Panc1 (cell line): ENCODE data around the gene MAN2B1. TPM values are rescaled to one million over a fixed set of nuclear protein-coding genes. Genes with fewer than 3 reads are reported as not detected.

Experiments
- ATAC-seq: fragments of 200-7000 bp; cut with Tn5 transposase; 2 replicates; pipeline ENCODE4 v1.9.1; 2020; ENCODE audit warnings: mild to moderate bottlenecking, moderate library complexity
- BruUV-seq: library from RNA; stranded (reverse); fragments of 400-500 nt; replicated peaks from 2 replicates; lab custom pipeline; 2021; lab: Mats Ljungman, UMichigan
- CTCF ChIA-PET: fragments of 300-600 bp; sonication (Branson Sonifier 250); formaldehyde crosslinking; loops from one replicate; lab custom pipeline; 2022; ENCODE audit warnings: antibody characterized with exemption; lab: Charles Lee
- POLR2A ChIA-PET: fragments of 300-600 bp; sonication (Branson Sonifier 250); formaldehyde crosslinking; loops from one replicate; lab custom pipeline; 2022; ENCODE audit warnings: antibody characterized with exemption; lab: Charles Lee
- DNase-seq: peaks from one replicate; pipeline ENCODE4 v3.0.0-alpha.2; 2010; ENCODE audit warnings: low read depth, low spot score
- H3K27ac ChIP-seq: 2 replicates; pipeline ENCODE4 v1.5.1; 2011; ENCODE audit warnings: mild to moderate bottlenecking, low read length, inconsistent platforms
- H3K27me3 ChIP-seq: fragments of 200-500 bp; sonication (Bioruptor generic); 2 replicates; pipeline ENCODE4 v1.6.0; 2014; ENCODE audit warnings: low read length, inconsistent platforms; ENCODE audit not compliant: control insufficient read depth, insufficient read depth
- H3K36me3 ChIP-seq: fragments of 200-500 bp; sonication (Bioruptor generic); 2 replicates; pipeline ENCODE4 v1.5.1; 2014; ENCODE audit warnings: inconsistent platforms, mild to moderate bottlenecking, low read length, moderate library complexity; ENCODE audit not compliant: control insufficient read depth, insufficient read depth
- H3K4me1 ChIP-seq: 2 replicates; pipeline ENCODE4 v1.5.1; 2011; ENCODE audit warnings: inconsistent platforms, mild to moderate bottlenecking, low read length, moderate library complexity; ENCODE audit not compliant: control insufficient read depth, insufficient read depth
- H3K4me3 ChIP-seq, 2 experiments: 2 replicates each; pipeline ENCODE4 v1.5.1; 2011 to 2012; ENCODE audit warnings: low read depth in 2 of 2, low read length in 2 of 2, mild to moderate bottlenecking in 2 of 2, inconsistent platforms in 1 of 2, moderate library complexity in 1 of 2
- H3K9me3 ChIP-seq: fragments of 200-500 bp; sonication (Bioruptor generic); 2 replicates; pipeline ENCODE4 v1.5.1; 2014; ENCODE audit warnings: low read depth, mild to moderate bottlenecking, inconsistent platforms, low read length, moderate library complexity; ENCODE audit not compliant: control insufficient read depth, insufficient read depth
- POLR2AphosphoS5 ChIP-seq: IDR thresholded peaks from 2 replicates; pipeline ENCODE4 v1.6.1; 2012; ENCODE audit warnings: mild to moderate bottlenecking, low read depth, low read length, moderate library complexity
- SIN3A ChIP-seq: IDR thresholded peaks from 2 replicates; pipeline ENCODE4 v1.6.1; 2012; ENCODE audit warnings: low read depth, mild to moderate bottlenecking, low read length, moderate library complexity, borderline replicate concordance; ENCODE audit not compliant: insufficient read depth
- TCF7L2 ChIP-seq: IDR thresholded peaks from 2 replicates; pipeline ENCODE4 v1.6.1; 2011; ENCODE audit warnings: mild to moderate bottlenecking, low read depth, low read length, inconsistent platforms
- in situ Hi-C: cut with HindIII; loops from 2 replicates; pipeline ENCODE4 v1.10.0; 2016; ENCODE audit warnings: low sequenced_read_pairs, low pct_unique_long_range_greater_than_20kb
- intact Hi-C: fragments of 100-400 bp; cut with micrococcal nuclease; formaldehyde crosslinking; loops from one replicate; pipeline ENCODE4 v1.10.0; 2022; ENCODE audit not compliant: unreplicated experiment
- total RNA-seq: library from RNA; stranded (reverse); gene quantifications from one replicate; pipeline ENCODE4 v1.2.1, GENCODE V29; 2021; ENCODE audit not compliant: unreplicated experiment
- TF ChIP-seq, protein P1 (sequence below), 2 experiments: IDR thresholded peaks; 2 replicates each; pipeline ENCODE4 v1.6.1; 2011 to 2012; ENCODE audit warnings: low read depth in 2 of 2, control low read depth in 1 of 2, low read length in 1 of 2, mild to moderate bottlenecking in 1 of 2, moderate library complexity in 1 of 2; ENCODE audit not compliant: insufficient read depth in 1 of 2
- TF ChIP-seq, protein P2 (sequence below): fragments of 450-650 bp; IDR thresholded peaks from 2 replicates; pipeline ENCODE4 v1.5.1; 2017; ENCODE audit warnings: mild to moderate bottlenecking

MAN2B1 gene
- total RNA-seq, 1 experiment from 2014 or later, result 43.0 TPM

DNA sequence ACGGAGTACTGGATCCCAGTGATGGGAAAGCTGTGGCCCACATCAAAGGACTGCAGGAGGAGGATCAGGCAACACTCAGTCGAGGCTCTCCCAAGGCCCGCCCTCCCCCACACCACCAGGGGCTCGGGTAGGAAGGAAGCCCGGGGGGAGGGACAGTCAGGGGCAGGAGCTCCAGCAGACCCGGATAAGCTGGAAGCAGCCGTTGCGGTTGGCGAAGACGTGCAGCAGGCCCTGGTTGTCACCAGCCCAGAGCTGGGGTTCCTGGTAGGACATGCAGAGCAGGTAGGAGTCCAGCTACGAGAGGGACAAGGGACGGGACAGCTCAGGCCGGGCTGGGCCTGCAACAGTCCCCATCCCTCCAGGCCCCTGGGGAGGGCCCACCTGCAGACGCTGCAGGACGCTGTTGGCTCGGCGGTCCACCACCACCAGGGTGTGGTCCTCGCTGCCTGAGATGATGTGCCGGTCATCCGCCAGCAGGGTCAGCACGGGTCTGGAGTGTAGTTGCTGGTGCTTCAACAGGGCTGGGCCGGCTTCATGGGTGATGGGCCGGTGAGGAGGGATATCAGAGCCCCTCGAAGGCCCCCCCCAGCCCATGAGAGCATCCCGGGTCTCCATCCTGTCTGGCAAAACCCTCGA, 23.2 kb upstream of the MAN2B1 start:
- CTCF ChIA-PET, result no interaction called here
- no peaks in the 10 kb centered on the region for H3K9me3 ChIP-seq

DNA sequence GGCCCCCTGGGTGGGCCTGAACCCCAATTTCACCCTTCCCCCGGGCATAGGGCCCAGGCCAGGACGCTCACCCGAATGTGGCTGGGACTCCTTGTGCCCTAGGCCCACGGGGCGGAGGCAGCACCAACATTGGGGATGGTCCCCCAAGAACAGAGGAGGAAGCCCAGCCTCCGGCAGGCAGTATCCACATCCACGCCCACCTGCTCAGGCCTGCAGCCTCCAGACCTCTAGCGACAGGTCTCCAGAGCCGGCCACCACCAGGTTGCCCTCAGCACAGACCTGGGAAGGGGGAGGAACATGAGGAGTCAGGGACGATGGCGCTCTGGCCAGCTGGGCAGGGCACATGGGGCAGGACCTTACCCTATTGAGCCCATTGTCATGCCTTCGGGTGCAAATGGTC, 22.5 kb upstream of the MAN2B1 start:
- intact Hi-C loops (no loop called here), in situ Hi-C loops (no loop called here)
- ChIA-PET POLR2A (no interaction called here), CTCF (no interaction called here)
- Histone ChIP-seq H3K27me3 (no peaks in the 10 kb centered on the region), H3K36me3 (no peaks in the 10 kb centered on the region), H3K9me3 (no peaks in the 10 kb centered on the region), H3K4me1 (no peaks in the 10 kb centered on the region), H3K4me3 (no peak overlapping the region), H3K27ac (no peak overlapping the region)
- TF ChIP-seq, protein P1, sequence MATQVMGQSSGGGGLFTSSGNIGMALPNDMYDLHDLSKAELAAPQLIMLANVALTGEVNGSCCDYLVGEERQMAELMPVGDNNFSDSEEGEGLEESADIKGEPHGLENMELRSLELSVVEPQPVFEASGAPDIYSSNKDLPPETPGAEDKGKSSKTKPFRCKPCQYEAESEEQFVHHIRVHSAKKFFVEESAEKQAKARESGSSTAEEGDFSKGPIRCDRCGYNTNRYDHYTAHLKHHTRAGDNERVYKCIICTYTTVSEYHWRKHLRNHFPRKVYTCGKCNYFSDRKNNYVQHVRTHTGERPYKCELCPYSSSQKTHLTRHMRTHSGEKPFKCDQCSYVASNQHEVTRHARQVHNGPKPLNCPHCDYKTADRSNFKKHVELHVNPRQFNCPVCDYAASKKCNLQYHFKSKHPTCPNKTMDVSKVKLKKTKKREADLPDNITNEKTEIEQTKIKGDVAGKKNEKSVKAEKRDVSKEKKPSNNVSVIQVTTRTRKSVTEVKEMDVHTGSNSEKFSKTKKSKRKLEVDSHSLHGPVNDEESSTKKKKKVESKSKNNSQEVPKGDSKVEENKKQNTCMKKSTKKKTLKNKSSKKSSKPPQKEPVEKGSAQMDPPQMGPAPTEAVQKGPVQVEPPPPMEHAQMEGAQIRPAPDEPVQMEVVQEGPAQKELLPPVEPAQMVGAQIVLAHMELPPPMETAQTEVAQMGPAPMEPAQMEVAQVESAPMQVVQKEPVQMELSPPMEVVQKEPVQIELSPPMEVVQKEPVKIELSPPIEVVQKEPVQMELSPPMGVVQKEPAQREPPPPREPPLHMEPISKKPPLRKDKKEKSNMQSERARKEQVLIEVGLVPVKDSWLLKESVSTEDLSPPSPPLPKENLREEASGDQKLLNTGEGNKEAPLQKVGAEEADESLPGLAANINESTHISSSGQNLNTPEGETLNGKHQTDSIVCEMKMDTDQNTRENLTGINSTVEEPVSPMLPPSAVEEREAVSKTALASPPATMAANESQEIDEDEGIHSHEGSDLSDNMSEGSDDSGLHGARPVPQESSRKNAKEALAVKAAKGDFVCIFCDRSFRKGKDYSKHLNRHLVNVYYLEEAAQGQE (IDR thresholded peaks at IDR 0.05; ENCODE audit: insufficient read depth in 1 of 2, low read depth in 2 of 2, low read length in 1 of 2), result no peak
- TF ChIP-seq, protein P2, sequence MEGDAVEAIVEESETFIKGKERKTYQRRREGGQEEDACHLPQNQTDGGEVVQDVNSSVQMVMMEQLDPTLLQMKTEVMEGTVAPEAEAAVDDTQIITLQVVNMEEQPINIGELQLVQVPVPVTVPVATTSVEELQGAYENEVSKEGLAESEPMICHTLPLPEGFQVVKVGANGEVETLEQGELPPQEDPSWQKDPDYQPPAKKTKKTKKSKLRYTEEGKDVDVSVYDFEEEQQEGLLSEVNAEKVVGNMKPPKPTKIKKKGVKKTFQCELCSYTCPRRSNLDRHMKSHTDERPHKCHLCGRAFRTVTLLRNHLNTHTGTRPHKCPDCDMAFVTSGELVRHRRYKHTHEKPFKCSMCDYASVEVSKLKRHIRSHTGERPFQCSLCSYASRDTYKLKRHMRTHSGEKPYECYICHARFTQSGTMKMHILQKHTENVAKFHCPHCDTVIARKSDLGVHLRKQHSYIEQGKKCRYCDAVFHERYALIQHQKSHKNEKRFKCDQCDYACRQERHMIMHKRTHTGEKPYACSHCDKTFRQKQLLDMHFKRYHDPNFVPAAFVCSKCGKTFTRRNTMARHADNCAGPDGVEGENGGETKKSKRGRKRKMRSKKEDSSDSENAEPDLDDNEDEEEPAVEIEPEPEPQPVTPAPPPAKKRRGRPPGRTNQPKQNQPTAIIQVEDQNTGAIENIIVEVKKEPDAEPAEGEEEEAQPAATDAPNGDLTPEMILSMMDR, result no peak
- no peak for TF ChIP-seq TCF7L2
- no TSS peak for BruUV-seq
- ATAC-seq, result no peak
- DNase-seq, result no peak

More for the DNA sequence above, 23.2 kb upstream of the MAN2B1 start:
- H3K4me1 ChIP-seq, result no peaks in the 10 kb centered on the region
- no peak for ATAC-seq
- BruUV-seq, result no TSS peak
- intact Hi-C loops, result no loop called here
- TF ChIP-seq, protein P2, result no peak
- TF ChIP-seq SIN3A, result no peak
- TF ChIP-seq TCF7L2, result no peak
- TF ChIP-seq, protein P1 (IDR thresholded peaks at IDR 0.05; ENCODE audit: insufficient read depth in 1 of 2, low read depth in 2 of 2, low read length in 1 of 2), result no peak
- no peak for TF ChIP-seq POLR2AphosphoS5
- no peak overlapping the region for H3K27ac ChIP-seq
- POLR2A ChIA-PET, result no interaction called here
- in situ Hi-C loops, result no loop called here
- no peak overlapping the region for H3K4me3 ChIP-seq
- DNase-seq, result no peak
- H3K27me3 ChIP-seq, result no peaks in the 10 kb centered on the region
- no peaks in the 10 kb centered on the region for H3K36me3 ChIP-seq
